HUDEP-2 (cell line): ENCODE results near the gene PRSS57.
"Not testable (repeated sequence)": the region's sequence is repeated elsewhere in the genome, so short reads cannot be mapped to it uniquely, and the experiment has no call there.

Source experiments
- DNase-seq, 76 experiments: peaks; one replicate each; lab custom pipeline; 2025; ENCODE audit not compliant: unreplicated experiment in 76 of 76; lab: John Stamatoyannopoulos, UW

The PRSS57 gene

DNA sequence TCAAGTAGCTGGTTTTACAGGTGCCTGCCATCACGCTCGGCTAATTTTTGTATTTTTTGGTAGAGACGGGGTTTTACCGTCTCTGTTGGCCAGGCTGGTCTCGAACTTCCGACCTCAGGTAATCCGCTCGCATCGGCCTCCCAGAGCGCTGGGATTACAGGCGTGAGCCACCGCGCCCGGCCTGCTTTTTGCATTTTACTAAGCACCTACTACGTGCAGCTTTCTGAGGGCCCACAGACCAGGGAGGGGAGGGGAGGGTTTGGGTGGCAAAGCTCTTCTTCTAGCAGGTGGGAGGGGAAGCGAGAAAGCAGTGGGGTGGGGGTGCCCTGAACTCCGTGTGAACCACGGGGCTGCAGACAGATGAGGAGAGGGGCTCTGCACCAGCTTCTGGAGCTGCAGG, 28.5 kb upstream of the PRSS57 start:
- DNase-seq: no peak

DNA sequence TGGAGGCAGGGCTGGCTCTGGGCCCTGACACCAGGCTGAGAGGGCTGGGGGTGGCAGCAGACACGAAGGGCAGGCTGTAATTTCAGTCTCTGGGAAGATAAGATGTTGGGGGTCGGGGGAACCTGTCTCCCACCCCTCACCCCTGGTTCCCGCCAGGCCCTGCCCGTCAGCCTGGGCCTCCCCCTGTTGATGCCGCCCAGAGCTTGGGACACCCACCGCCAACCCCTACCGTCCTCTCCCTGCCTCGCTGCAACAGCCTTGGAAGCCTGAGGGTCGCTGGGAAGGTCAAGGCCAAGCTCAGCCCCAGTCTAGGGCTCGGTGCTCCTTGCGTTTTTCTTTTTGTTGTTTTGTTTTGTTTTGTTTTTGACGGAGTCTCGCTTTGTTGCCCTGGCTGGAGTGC, 28.0 kb upstream of the PRSS57 start:
- DNase-seq: no peak

DNA sequence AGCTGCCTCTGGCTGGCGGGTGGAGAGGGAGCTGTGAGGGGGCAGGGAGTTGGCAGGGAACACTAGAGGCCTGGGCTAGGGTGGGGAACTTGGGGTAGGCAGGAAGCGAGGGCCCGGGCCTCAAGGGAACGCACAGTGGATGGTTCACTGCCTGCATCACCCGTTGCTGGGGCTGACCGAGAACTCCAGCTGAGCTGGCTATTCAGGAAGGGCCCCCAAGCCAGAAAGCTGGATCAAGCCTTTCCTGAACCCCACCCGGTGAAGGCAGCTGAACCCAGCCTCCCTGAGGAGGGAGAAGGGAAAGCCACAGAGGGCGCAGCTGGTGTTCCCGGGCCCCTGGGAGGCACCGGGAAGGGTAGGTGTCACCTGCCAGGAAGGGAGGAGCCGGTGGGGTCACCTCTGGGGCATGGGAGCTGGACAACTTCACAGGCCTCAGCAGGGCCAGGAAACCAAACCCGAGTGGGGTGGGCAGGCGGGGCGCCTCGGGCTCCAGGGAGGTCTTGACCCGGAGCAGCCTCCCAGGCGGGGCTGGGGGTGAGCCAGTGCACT, 27.4 kb upstream of the PRSS57 start:
- no peak for DNase-seq

DNA sequence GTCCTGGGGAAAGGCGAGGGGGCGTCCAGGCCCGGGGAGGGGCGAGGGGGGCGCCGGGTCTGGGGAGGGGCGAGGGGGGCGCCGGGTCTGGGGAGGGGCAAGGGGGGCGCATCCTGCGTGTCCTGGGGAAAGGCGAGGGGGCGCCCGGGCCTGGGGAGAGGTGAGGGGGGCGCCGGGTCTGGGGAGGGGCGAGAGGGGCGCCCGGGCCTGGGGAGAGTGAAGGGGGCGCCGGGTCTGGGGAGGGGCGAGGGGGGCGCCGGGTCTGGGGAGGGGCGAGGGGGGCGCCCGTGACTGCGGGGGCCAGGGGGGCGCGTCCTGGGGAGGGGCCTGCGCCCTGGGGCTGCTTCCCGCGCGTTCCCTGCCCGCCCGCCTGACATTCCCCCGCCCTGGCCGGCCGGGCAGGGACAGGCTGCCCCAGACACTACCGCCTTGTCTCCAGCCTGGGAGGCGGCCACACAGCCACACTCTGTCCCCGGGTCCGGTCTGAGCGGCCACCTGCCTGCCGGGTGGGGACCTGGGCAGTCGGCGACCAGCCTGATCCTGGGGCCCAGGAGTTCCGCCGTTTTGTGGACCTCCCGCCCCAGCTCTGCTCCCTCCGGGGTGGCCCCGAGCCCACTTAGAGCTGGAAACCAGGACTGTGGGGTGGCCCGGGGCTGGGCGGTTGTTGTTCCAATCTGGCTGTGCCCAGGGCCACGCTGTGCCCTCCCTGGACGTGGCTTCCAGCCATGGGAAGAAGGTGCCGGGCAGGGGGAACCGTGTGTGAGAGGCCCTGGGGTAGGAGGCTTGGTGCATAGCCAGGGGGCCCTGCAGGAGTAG, 25.3 kb upstream of the PRSS57 start:
- DNase-seq: no peak

DNA sequence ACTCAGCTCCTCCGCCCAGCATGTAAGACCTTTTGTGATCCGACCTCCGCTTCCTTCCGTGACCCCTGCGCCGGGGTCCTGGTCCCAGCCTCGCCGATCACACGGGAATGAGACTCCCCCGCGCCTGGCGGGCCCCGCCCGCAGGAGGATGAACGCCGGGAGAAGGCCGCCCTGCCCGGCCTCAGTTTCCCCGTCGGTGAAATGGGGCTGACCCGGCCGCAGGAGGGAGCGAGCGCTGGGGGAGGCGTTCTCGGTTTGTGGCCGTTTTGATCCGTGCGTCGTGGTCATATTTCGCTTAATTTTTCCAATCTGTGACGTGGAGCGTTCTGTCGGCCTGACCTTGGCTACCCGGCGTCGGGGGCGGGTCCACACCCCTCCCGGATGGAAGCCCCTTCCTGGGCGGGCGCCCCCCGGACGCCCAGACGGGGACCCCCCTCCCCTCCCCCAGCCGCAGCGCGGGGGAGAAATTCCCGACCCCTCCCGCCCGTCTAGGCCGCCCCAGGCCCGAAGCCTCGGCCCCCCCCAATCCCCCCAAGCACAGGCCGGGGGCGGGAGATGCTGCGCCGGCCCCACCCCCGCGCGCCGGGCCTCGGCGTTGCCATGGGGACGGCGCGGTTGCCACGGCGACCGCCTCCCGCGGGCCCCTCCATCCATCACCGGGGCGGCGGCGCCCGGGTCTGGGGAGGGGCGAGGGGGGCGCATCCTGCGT, 24.5 kb upstream of the PRSS57 start:
- no peak for DNase-seq

DNA sequence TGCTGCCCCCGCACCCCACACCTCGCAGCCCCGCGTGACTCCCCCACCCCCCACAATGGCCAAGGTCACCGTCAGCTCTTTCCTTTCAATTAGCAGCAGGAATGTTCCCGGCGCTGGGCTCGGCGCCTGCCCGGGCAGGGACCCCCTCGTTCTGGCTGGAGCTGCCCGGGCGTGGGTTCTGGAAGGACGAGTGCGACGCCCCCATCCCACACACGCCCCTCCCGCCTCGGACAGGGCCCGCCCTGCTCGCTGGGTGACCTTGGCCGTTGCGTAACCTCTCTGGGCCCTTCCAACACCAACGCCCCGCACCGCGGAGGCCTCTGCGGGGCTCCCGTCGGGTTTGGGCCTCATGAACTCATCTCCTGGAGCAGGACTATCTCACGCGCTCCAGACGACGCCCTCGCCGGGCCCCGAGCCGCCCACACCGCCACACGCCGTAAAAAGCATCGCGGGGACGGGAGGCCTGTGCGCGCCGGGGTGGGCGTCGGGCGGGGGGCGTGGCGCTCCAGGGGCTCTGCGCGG, 23.8 kb upstream of the PRSS57 start:
- DNase-seq: peak in 4 of 76 experiments; percentile 10 to 36 (median 16)

- DNase-seq: no peak
These were observed 23.1 kb upstream of the PRSS57 start for GRCh38 chr19:718251-718951.

- no peak for DNase-seq
These were observed 20.1 kb upstream of the PRSS57 start for GRCh38 chr19:715347-715746.

GRCh38 chr19:711254-711653, 16.0 kb upstream of the PRSS57 start:
- DNase-seq: no peak

DNA sequence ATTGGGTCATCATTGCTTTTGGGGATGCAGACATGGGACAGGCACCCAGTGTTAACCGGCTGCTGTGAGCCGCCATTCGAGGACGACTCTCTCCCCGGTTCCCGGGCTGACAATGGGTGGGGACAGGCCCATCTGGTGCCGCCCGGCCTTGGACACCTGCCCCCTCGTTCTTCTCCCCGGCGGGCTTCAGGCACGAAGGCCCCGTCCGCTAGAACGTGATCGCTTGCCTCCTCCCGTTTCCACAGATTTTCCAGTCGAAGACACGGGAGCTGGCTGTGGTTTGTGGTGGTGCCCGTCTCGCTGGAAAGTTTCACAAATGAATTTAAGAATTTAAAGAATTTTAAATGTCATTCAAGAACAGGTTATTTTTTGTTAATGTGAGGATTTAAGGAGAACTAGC, 15.5 kb upstream of the PRSS57 start:
- DNase-seq: no peak

DNA sequence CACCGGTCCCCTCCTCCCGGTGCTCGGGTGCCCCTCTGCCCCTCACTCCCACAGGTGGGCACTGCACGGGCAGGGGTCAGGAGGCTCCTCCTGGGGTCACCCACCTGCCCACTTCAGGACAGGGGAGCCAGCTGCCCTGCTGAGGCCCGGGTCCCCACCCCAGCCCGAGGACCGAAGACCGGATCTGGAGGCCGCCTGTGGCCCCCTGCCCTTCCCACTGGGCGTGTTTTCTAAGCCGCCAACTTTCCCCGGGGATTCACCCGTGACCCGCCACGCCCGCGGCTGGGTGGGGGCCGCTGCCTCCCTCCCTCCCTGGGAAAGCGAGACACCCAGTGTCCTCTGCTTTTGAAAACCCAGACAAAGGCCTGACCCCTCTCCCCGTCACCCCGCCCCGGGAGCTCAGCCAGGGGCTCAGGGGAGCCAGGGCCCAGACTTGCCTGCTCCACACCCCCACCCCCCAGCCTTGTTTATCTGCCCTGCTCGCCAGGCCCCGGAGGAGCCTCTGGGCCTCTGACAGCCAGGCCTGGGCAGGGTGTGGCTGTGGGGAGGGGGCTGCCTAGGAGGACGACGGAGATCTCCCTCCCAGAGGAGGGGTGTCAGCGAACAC, 14.8 kb upstream of the PRSS57 start:
- DNase-seq: peak in 4 of 76 experiments; percentile 19 to 36 (median 32)

DNA sequence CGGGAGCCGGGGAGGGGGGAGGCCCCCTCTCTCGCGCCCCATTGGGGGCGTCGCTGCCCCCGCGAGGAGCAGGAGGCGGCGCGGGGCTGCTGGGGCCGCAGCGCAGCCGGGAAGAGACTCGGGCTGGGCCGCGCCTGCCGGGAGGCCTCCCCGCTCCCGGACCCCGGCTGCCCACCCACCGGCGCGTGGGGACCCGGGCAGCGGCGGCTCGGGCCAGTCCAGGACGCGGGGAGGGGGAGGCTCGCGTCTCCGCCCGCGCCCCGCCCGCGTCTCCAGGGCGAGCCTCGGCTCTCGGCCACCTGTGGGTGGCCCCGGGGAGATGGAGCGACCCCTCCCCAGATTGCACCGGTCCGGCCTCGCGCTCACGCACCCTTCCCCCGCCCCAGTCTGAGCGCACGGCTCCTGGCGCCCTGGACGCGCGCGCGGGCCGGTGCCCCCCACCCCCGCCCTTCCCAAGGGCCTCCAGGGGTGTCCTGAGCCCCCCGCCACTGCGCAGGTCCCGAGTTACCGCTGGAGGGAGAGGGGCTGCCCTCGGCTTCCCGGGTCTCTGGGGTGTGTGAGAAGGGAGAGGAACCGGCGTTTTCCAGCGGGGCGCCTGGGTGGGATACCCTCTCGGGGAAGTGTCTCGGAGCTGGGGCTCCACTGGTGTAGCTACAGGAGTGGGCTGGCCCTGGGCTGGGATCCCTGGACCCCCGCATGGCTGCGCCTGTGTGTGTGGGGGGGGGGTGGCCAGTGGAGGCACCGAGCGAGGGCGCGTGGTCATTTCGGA, 14.1 kb upstream of the PRSS57 start:
- DNase-seq: no peak

DNA sequence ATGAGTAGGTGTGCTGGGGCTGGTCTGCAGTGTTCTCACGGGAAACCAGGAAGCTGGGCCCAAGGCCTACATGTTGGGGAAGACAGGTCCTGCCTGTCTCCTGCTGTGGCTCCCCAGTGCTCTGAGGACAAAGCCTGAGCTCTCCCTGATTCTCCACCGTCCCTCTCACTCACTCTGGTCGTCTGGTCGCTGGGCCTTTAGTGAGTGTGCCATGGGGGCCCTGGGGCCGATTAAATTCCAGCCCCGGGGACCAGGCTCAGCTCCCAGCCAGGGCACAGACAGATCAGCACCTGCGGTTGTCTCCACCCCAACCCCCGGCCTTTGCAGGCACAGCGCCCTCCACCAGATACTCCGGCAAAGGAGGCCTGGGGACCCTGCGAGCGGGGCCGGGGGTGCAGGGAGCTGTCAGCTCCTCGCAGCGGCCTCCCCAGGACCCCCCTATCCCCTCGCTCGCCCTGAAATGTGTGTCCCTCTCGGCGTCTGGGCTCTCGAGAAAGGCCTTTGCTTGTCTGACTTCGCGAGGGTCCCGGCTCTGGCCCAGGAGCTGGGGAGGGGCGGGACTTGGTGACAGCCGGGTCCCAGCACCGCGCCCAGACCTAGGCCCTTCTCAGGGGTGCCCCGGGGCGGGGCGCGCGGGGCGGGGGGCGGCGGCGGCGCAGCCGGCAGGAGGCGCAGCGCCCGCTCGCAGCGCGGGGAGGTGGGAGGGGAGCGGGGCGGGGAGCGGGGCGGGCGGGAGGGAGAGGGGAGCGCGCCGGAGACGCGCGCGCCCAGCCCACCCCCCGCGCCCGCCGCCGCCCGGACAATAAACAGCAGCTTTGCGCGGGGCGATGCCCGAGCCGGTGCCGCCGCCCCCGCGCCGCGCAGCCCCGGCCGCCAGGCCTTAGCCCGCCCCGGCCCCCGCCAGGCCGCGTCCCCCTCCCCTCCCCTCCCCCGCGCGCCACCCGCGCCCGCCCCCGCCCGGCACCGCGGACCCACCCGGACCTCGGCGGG, 13.2 kb upstream of the PRSS57 start, which contains the start of gene PALM:
TSS of gene PALM (plus strand) at position 782 of the 990 bp plus-strand sequence. CDS start 212 bp downstream, outside the sequence.
- peak in 1 of 76 experiments; percentile 31 for DNase-seq

DNA sequence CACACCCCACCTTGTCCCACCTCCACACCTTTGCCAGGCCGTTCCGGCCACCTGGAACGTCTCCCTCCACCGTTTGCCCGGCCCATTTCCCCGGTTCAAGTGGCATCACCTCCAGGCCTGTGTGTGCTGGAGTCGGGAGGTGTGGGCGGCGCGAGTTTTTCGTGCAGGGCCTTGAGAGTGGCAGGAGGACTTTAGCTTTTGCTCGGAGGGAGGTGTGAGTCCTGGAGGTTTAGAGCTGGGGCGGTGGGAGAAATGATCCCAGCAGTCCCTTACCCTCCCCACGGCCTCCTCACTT, 9.1 kb upstream of the PRSS57 start:
- no peak for DNase-seq

DNA sequence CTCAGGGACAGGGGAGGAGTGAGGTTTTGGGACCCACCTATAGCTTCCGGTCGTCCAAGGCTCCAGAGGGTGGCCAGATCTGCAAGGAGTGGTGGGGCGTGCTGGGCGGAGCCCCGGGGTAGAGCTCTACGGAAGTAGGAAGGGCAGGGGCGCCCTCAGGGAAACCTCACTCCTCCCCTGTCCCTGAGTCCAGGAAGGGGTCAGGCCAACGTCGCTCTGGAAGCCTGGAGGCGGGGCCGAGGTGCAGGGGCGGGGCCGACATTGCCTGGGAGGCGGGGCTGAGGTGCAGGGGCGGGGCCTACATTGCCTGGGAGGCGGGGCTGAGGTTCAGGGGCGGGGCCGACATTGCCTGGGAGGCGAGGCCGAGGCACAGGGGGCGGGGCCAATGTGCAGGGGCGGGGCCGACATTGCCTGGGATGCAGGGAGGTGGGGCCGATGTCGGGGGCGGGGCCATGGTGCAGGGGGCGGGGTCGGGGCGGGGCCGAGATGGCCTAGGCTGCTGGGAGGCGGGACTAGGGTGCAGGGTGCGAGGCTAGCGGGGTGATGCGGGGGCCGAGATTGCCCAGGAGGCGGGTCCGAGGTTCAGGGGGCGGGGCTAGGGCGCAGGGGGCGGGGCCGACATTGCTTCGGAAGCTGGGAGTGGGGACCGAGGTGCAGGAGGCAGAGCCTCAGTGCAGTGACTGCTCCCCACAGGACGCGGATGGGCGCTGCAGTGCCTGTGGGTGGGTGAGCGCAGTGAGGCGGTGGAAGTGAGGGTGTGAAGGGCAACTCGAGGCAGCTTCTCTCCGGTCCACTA, 8.6 kb upstream of the PRSS57 start:
- peak in 70 of 76 experiments; percentile 29 to 99 (median 90) for DNase-seq

DNA sequence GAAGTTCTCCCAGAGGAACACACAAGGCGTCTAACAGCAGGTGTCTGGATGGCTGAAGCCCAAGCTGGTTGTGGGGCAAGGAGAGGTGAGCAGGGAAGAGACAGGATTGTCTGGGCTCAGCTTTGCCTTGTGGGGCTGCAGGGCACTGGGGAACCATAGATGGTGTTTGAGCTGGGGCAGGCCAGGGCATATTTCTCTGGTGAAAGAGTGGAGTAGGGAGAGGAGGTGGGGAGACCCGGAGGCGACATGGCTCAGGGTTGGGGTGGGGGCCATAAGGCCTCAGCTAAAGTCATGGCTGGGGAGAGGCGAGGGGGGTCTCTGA, 8.0 kb upstream of the PRSS57 start:
- DNase-seq: no peak

- DNase-seq: not testable (repeated sequence)
These were observed 7.6 kb upstream of the PRSS57 start for GRCh38 chr19:702847-703246.

- DNase-seq: not testable (repeated sequence)
These were observed 4.6 kb upstream of the PRSS57 start for GRCh38 chr19:699885-700284.
